Activated T-helper 1 cell treated with anti-CD3 and anti-CD28 coated beads, Interleukin-12 subunit alpha, Interleukin-12 subunit beta, Interleukin-2, Interleukin-4 antibody, amounts not matched to agents 30 ng/mL and 10 ng/mL and 1 ng/mL, durations not matched to agents 14 hours and 24 hours and 36 hours (primary cell): Measurements from ENCODE around the gene TDRKH. TPM values are rescaled to one million over a fixed set of nuclear protein-coding genes. Genes with fewer than 3 reads are reported as not detected.
"Not testable (repeated sequence)": the region's sequence is repeated elsewhere in the genome, so short reads cannot be mapped to it uniquely, and the experiment has no call there.

Experiments used
- DNase-seq: peaks from one replicate; pipeline ENCODE4 v3.0.0; 2021; ENCODE audit warnings: low spot score
- H3K27ac Mint-ChIP-seq: one replicate; pipeline ENCODE4 v1.8.0; 2021; ENCODE audit warnings: mild to moderate bottlenecking, mixed read lengths
- H3K27me3 Mint-ChIP-seq: one replicate; pipeline ENCODE4 v1.8.0; 2022; ENCODE audit warnings: mild to moderate bottlenecking, moderate library complexity, mixed read lengths; ENCODE audit not compliant: insufficient read depth
- H3K36me3 Mint-ChIP-seq: one replicate; pipeline ENCODE4 v1.8.0; 2021; ENCODE audit warnings: low read depth, mixed read lengths
- H3K4me1 Mint-ChIP-seq: one replicate; pipeline ENCODE4 v1.8.0; 2021; ENCODE audit warnings: low read depth, mixed read lengths
- H3K4me3 Mint-ChIP-seq: one replicate; pipeline ENCODE4 v1.8.0; 2021; ENCODE audit warnings: mild to moderate bottlenecking, moderate library complexity, mixed read lengths
- H3K9me3 Mint-ChIP-seq: one replicate; pipeline ENCODE4 v1.8.0; 2021; ENCODE audit warnings: mixed read lengths
- intact Hi-C: fragments of 100-400 bp; cut with micrococcal nuclease; formaldehyde crosslinking; loops from one replicate; pipeline ENCODE4 v1.15.1; 2024
- total RNA-seq: library from RNA; stranded (reverse); gene quantifications from 2 replicates; pipeline ENCODE4 v1.2.3, GENCODE V29; 2022

Gene TDRKH
- total RNA-seq, 1 donor from 2014 or later, result 16.4 TPM

- intact Hi-C loops, result no loop called here
- H3K36me3 Mint-ChIP-seq, result peaks cover 11% of the 10 kb centered on the region
Observed at GRCh38 chr1:151782741-151783140, 7.6 kb downstream of the TDRKH start.

GRCh38 chr1:151782026-151782425, 8.3 kb downstream of the TDRKH start:
- H3K9me3 Mint-ChIP-seq, H3K4me1 Mint-ChIP-seq, H3K27ac Mint-ChIP-seq, DNase-seq, H3K4me3 Mint-ChIP-seq, intact Hi-C loops, H3K27me3 Mint-ChIP-seq: not testable (repeated sequence)
- peaks cover 11% of the 10 kb centered on the region for H3K36me3 Mint-ChIP-seq

More at GRCh38 chr1:151782741-151783140, 7.6 kb downstream of the TDRKH start:
- Mint-ChIP-seq H3K9me3 (no peaks in the 10 kb centered on the region), H3K27me3 (peaks cover 2% of the 10 kb centered on the region), H3K4me3 (no peak overlapping the region), H3K4me1 (no peaks in the 10 kb centered on the region), H3K27ac (no peak overlapping the region)
- no peak for DNase-seq

GRCh38 chr1:151780736-151781135, 9.6 kb downstream of the TDRKH start:
- H3K27me3 Mint-ChIP-seq, H3K4me3 Mint-ChIP-seq, H3K4me1 Mint-ChIP-seq, H3K27ac Mint-ChIP-seq, H3K9me3 Mint-ChIP-seq, intact Hi-C loops, DNase-seq: not testable (repeated sequence)
- peaks cover 18% of the 10 kb centered on the region for H3K36me3 Mint-ChIP-seq

GRCh38 chr1:151779852-151780251, 10.4 kb downstream of the TDRKH start:
- DNase-seq, result no peak
- Mint-ChIP-seq H3K36me3 (peaks cover 25% of the 10 kb centered on the region), H3K4me3 (no peak overlapping the region), H3K4me1 (no peaks in the 10 kb centered on the region), H3K9me3 (no peaks in the 10 kb centered on the region), H3K27ac (no peak overlapping the region), H3K27me3 (no peaks in the 10 kb centered on the region)
- intact Hi-C loops, result no loop called here

GRCh38 chr1:151777317-151777716, 13.0 kb downstream of the TDRKH start:
- peaks cover 30% of the 10 kb centered on the region for H3K36me3 Mint-ChIP-seq
- no peak overlapping the region for H3K4me3 Mint-ChIP-seq
- DNase-seq, result no peak
- no peaks in the 10 kb centered on the region for H3K27me3 Mint-ChIP-seq
- intact Hi-C loops, result no loop called here
- no peak overlapping the region for H3K27ac Mint-ChIP-seq
- H3K4me1 Mint-ChIP-seq, result no peaks in the 10 kb centered on the region
- no peaks in the 10 kb centered on the region for H3K9me3 Mint-ChIP-seq

GRCh38 chr1:151776665-151777062, 13.6 kb downstream of the TDRKH start:
- intact Hi-C loops, result no loop called here
- H3K27me3 Mint-ChIP-seq, result no peaks in the 10 kb centered on the region
- H3K9me3 Mint-ChIP-seq, result no peaks in the 10 kb centered on the region
- no peak overlapping the region for H3K4me3 Mint-ChIP-seq
- no peak overlapping the region for H3K27ac Mint-ChIP-seq
- DNase-seq, result no peak
- H3K4me1 Mint-ChIP-seq, result no peaks in the 10 kb centered on the region
- peaks cover 30% of the 10 kb centered on the region for H3K36me3 Mint-ChIP-seq

- H3K4me3 Mint-ChIP-seq, result no peak overlapping the region
- H3K27me3 Mint-ChIP-seq, result no peaks in the 10 kb centered on the region
- intact Hi-C loops, result no loop called here
- no peak for DNase-seq
- H3K9me3 Mint-ChIP-seq, result no peaks in the 10 kb centered on the region
- H3K4me1 Mint-ChIP-seq, result no peaks in the 10 kb centered on the region
- no peak overlapping the region for H3K27ac Mint-ChIP-seq
- H3K36me3 Mint-ChIP-seq, result peaks cover 26% of the 10 kb centered on the region
Observed at GRCh38 chr1:151775894-151776664, 14.2 kb downstream of the TDRKH start.

GRCh38 chr1:151774256-151774922, 15.9 kb downstream of the TDRKH start:
- Mint-ChIP-seq H3K4me1 (no peaks in the 10 kb centered on the region), H3K9me3 (no peaks in the 10 kb centered on the region), H3K27me3 (no peaks in the 10 kb centered on the region), H3K36me3 (peaks cover 25% of the 10 kb centered on the region), H3K27ac (no peak overlapping the region), H3K4me3 (no peak overlapping the region)
- intact Hi-C loops, result no loop called here
- no peak for DNase-seq

- Mint-ChIP-seq H3K4me1 (no peaks in the 10 kb centered on the region), H3K36me3 (peaks cover 19% of the 10 kb centered on the region), H3K27me3 (no peaks in the 10 kb centered on the region), H3K27ac (no peak overlapping the region), H3K4me3 (no peak overlapping the region), H3K9me3 (no peaks in the 10 kb centered on the region)
- DNase-seq, result no peak
- intact Hi-C loops, result no loop called here
Observed at GRCh38 chr1:151773702-151774101, 16.6 kb downstream of the TDRKH start.

- H3K4me3 Mint-ChIP-seq, H3K27ac Mint-ChIP-seq, H3K36me3 Mint-ChIP-seq, DNase-seq, intact Hi-C loops, H3K9me3 Mint-ChIP-seq, H3K27me3 Mint-ChIP-seq: not testable (repeated sequence)
- H3K4me1 Mint-ChIP-seq, result peaks cover 20% of the 10 kb centered on the region
Observed at GRCh38 chr1:151769270-151769669, 21.0 kb downstream of the TDRKH start.

- H3K9me3 Mint-ChIP-seq, intact Hi-C loops, DNase-seq, H3K36me3 Mint-ChIP-seq, H3K27ac Mint-ChIP-seq, H3K27me3 Mint-ChIP-seq, H3K4me3 Mint-ChIP-seq: not testable (repeated sequence)
- peaks cover 27% of the 10 kb centered on the region for H3K4me1 Mint-ChIP-seq
Observed at GRCh38 chr1:151768351-151769066, 21.8 kb downstream of the TDRKH start.

GRCh38 chr1:151763990-151764389, 26.3 kb downstream of the TDRKH start:
- H3K9me3 Mint-ChIP-seq, result no peaks in the 10 kb centered on the region
- H3K4me1 Mint-ChIP-seq, result peaks cover 39% of the 10 kb centered on the region
- DNase-seq, result no peak
- H3K27ac Mint-ChIP-seq, result peak overlapping the region; percentile 96
- intact Hi-C loops, result loop anchor here (1.0 kb wide), 4 partner anchors 26 to 153 kb away; partner anchors contain the start of genes RIIAD1 and TDRKH
- H3K4me3 Mint-ChIP-seq, result peak overlapping the region; percentile 89
- peaks cover 34% of the 10 kb centered on the region for H3K36me3 Mint-ChIP-seq
- H3K27me3 Mint-ChIP-seq, result no peaks in the 10 kb centered on the region
